GM12801 (cell line): Measurements from ENCODE around the gene RGS10.

Experiments used
- CTCF ChIP-seq: IDR thresholded peaks from one replicate; pipeline ENCODE4 v1.5.1; 2011; ENCODE audit warnings: control low read depth; ENCODE audit not compliant: insufficient read length; ENCODE audit errors: extremely low read depth

Gene RGS10

GRCh38 chr10:119495545-119495944, 47.0 kb downstream of the RGS10 start:
- TF ChIP-seq CTCF: no peak

GRCh38 chr10:119495021-119495505, 47.5 kb downstream of the RGS10 start:
- no peak for TF ChIP-seq CTCF

GRCh38 chr10:119494236-119495020, 48.1 kb downstream of the RGS10 start:
- no peak for TF ChIP-seq CTCF

- TF ChIP-seq CTCF: no peak
These were observed 49.4 kb downstream of the RGS10 start for GRCh38 chr10:119493155-119493554.

- TF ChIP-seq CTCF: no peak
These were observed 50.4 kb downstream of the RGS10 start for GRCh38 chr10:119491966-119492757.

- no peak for TF ChIP-seq CTCF
These were observed 52.6 kb downstream of the RGS10 start for GRCh38 chr10:119489991-119490326.

GRCh38 chr10:119488675-119489074, 53.8 kb downstream of the RGS10 start:
- no peak for TF ChIP-seq CTCF
